Measurements from ENCODE around the gene TTC21B. TPM values are rescaled to one million over a fixed set of nuclear protein-coding genes. Genes with fewer than 3 reads are reported as not detected.

TTC21B gene
- total and polyA plus RNA-seq, 2 experiments from 2014 or later: 5.7 to 24.3 TPM

DNA sequence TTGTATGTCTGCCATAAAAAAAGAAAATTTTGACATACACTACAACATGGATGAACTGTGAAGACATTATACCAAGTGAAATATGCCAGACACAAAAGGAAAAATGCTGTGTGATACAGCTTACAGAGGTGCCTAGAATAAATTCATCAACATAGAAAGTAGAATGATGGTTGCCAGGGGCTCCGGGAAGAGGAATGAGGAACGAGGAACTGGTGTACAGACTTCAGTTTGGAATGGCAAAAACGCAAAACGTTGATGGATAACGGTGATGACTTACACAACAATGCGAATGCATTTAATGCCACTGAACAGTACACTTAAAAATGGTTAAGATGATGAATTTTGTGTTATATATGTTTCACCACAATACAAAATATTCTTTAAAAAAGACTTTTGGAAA is 61.0 kb downstream of the TTC21B start:
- no peak overlapping the region for H3K27ac ChIP-seq
- no peaks in the 10 kb centered on the region for H3K9me3 ChIP-seq (ENCODE audit: low read depth)
- H3K4me2 ChIP-seq: no peak overlapping the region
- DNase-seq (ENCODE audit: low spot score): no peak
- H4K20me1 ChIP-seq (ENCODE audit: insufficient read depth, poor library complexity, severe bottlenecking): no peaks in the 10 kb centered on the region
- no peak for TF ChIP-seq EZH2 (IDR thresholded peaks at IDR 0.05; ENCODE audit: borderline replicate concordance)
- TF ChIP-seq EZH2phosphoT487 (IDR thresholded peaks at IDR 0.05; ENCODE audit: low read depth, severe bottlenecking, unreplicated experiment): no peak
- TF ChIP-seq, protein P1, sequence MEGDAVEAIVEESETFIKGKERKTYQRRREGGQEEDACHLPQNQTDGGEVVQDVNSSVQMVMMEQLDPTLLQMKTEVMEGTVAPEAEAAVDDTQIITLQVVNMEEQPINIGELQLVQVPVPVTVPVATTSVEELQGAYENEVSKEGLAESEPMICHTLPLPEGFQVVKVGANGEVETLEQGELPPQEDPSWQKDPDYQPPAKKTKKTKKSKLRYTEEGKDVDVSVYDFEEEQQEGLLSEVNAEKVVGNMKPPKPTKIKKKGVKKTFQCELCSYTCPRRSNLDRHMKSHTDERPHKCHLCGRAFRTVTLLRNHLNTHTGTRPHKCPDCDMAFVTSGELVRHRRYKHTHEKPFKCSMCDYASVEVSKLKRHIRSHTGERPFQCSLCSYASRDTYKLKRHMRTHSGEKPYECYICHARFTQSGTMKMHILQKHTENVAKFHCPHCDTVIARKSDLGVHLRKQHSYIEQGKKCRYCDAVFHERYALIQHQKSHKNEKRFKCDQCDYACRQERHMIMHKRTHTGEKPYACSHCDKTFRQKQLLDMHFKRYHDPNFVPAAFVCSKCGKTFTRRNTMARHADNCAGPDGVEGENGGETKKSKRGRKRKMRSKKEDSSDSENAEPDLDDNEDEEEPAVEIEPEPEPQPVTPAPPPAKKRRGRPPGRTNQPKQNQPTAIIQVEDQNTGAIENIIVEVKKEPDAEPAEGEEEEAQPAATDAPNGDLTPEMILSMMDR (IDR thresholded peaks at IDR 0.05; ENCODE audit: poor library complexity): no peak
- no peaks in the 10 kb centered on the region for H3K79me2 ChIP-seq
- H3K9me2 ChIP-seq (replicated peaks; ENCODE audit: insufficient read depth): no peaks in the 10 kb centered on the region
- H3K36me3 ChIP-seq (replicated peaks; ENCODE audit: insufficient read depth, low read depth): peaks cover 2% of the 10 kb centered on the region
- H3K4me3 ChIP-seq: no peak overlapping the region
- no peak overlapping the region for H2AFZ ChIP-seq
- 95% methylated on average over 6 of the region's 6 CpGs for WGBS (ENCODE audit: low lambda C conversion rate, missing lambda C conversion rate)
- no peaks in the 10 kb centered on the region for H3K4me1 ChIP-seq (ENCODE audit: insufficient read depth)
- no peaks in the 10 kb centered on the region for H3K27me3 ChIP-seq

DNA sequence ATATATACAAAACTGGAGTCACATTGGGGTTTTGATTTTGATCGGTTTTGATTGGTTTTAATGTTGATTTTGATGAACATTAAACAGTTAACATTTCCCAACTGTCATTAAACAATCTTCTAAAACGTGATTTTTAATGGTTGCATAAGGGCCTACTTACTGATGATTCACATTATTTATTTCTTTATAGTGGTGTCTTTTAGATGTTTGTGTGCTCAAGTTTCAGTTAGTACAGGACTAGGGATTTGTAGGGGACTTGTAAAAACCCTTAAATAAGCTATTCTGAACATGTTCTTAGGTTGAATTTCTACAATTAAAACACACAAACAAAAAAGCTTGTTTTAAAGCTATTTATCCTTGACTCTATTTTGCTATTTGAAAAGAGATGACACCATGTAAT is 61.6 kb downstream of the TTC21B start:
- H3K4me3 ChIP-seq: no peak overlapping the region
- WGBS (ENCODE audit: low lambda C conversion rate, missing lambda C conversion rate): 68% methylated on average over 2 of the region's 2 CpGs
- H3K79me2 ChIP-seq: no peaks in the 10 kb centered on the region
- no peaks in the 10 kb centered on the region for H3K27me3 ChIP-seq
- no peaks in the 10 kb centered on the region for H3K36me3 ChIP-seq (replicated peaks; ENCODE audit: insufficient read depth, low read depth)
- H2AFZ ChIP-seq: no peak overlapping the region
- no peak overlapping the region for H3K27ac ChIP-seq
- DNase-seq (ENCODE audit: low spot score): no peak
- no peaks in the 10 kb centered on the region for H3K4me1 ChIP-seq (ENCODE audit: insufficient read depth)
- H3K4me2 ChIP-seq: no peak overlapping the region
- no peaks in the 10 kb centered on the region for H3K9me3 ChIP-seq (ENCODE audit: low read depth)
- TF ChIP-seq, protein P1 (IDR thresholded peaks at IDR 0.05; ENCODE audit: poor library complexity): no peak
- no peak for TF ChIP-seq EZH2 (IDR thresholded peaks at IDR 0.05; ENCODE audit: borderline replicate concordance)
- TF ChIP-seq EZH2phosphoT487 (IDR thresholded peaks at IDR 0.05; ENCODE audit: low read depth, severe bottlenecking, unreplicated experiment): no peak
- H4K20me1 ChIP-seq (ENCODE audit: insufficient read depth, poor library complexity, severe bottlenecking): no peaks in the 10 kb centered on the region
- no peaks in the 10 kb centered on the region for H3K9me2 ChIP-seq (replicated peaks; ENCODE audit: insufficient read depth)

DNA sequence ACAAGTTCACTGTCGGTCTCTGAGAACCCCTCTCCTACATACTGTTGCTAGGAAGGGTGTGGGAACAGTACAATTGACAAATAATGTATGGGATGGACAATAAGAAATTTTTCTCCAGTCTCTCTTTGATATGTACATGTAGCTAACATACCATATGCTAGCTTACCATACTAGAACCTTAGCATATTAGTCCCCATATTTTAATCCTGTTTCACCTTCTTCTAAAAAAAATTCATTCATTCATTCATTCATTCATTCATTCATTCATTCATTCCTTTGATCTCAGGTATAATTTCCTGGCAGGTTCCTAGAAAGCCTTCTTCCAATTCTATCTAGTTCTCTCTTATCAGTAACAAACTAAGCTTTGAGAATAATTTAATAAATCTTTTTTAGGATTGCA is 62.2 kb downstream of the TTC21B start:
- TF ChIP-seq, protein P1 (IDR thresholded peaks at IDR 0.05; ENCODE audit: poor library complexity): no peak
- TF ChIP-seq EZH2phosphoT487 (IDR thresholded peaks at IDR 0.05; ENCODE audit: low read depth, severe bottlenecking, unreplicated experiment): no peak
- TF ChIP-seq EZH2 (IDR thresholded peaks at IDR 0.05; ENCODE audit: borderline replicate concordance): no peak
- Histone ChIP-seq H2AFZ (no peak overlapping the region), H3K79me2 (no peaks in the 10 kb centered on the region), H3K4me2 (no peak overlapping the region), H4K20me1 (ENCODE audit: insufficient read depth, poor library complexity, severe bottlenecking) (no peaks in the 10 kb centered on the region), H3K4me1 (ENCODE audit: insufficient read depth) (no peaks in the 10 kb centered on the region), H3K27ac (no peak overlapping the region), H3K36me3 (replicated peaks; ENCODE audit: insufficient read depth, low read depth) (no peaks in the 10 kb centered on the region), H3K4me3 (no peak overlapping the region), H3K9me2 (replicated peaks; ENCODE audit: insufficient read depth) (no peaks in the 10 kb centered on the region), H3K27me3 (no peaks in the 10 kb centered on the region), H3K9me3 (ENCODE audit: low read depth) (no peaks in the 10 kb centered on the region)
- 100% methylated on average over 1 of the region's 1 CpG for WGBS (ENCODE audit: low lambda C conversion rate, missing lambda C conversion rate)
- DNase-seq (ENCODE audit: low spot score): no peak

DNA sequence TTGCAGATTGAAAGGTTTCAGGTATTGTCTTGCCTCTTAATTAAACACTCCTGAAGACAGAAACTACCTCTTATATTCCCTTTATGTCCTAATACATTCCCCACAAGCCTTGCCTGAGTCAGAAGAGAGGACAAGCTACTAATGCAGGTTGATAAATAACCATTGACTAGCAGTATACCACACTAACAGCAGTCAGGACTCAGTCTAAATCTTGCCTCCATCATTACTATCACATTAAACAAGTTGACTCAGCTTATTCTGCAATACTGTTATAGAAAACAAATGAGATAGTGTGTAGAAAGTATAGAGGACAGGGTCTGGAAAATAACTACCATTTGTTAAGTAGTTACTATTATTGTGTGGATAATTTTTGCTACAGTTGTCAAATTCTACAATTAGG is 63.8 kb downstream of the TTC21B start:
- Histone ChIP-seq H3K36me3 (replicated peaks; ENCODE audit: insufficient read depth, low read depth) (no peaks in the 10 kb centered on the region), H4K20me1 (ENCODE audit: insufficient read depth, poor library complexity, severe bottlenecking) (no peaks in the 10 kb centered on the region), H3K9me2 (replicated peaks; ENCODE audit: insufficient read depth) (no peaks in the 10 kb centered on the region), H3K27ac (no peak overlapping the region), H3K79me2 (no peaks in the 10 kb centered on the region), H3K4me1 (ENCODE audit: insufficient read depth) (no peaks in the 10 kb centered on the region), H3K9me3 (ENCODE audit: low read depth) (no peaks in the 10 kb centered on the region), H2AFZ (no peak overlapping the region), H3K4me2 (no peak overlapping the region), H3K4me3 (no peak overlapping the region), H3K27me3 (no peaks in the 10 kb centered on the region)
- DNase-seq (ENCODE audit: low spot score): no peak
- TF ChIP-seq EZH2 (IDR thresholded peaks at IDR 0.05; ENCODE audit: borderline replicate concordance) (no peak), EZH2phosphoT487 (IDR thresholded peaks at IDR 0.05; ENCODE audit: low read depth, severe bottlenecking, unreplicated experiment) (no peak)
- TF ChIP-seq, protein P1 (IDR thresholded peaks at IDR 0.05; ENCODE audit: poor library complexity): no peak
